Central memory CD4-positive, alpha-beta T cell (primary cell): ENCODE data around the gene SNX11.

Source experiments
- DNase-seq: peaks from one replicate; pipeline ENCODE4 v3.0.0; 2022

The SNX11 gene

GRCh38 chr17:48137656-48138055, 30.1 kb downstream of the SNX11 start:
- no peak for DNase-seq

GRCh38 chr17:48139944-48140343, 32.4 kb downstream of the SNX11 start:
- no peak for DNase-seq

- DNase-seq = no peak
These were observed 36.1 kb downstream of the SNX11 start for GRCh38 chr17:48143629-48144028.

DNA sequence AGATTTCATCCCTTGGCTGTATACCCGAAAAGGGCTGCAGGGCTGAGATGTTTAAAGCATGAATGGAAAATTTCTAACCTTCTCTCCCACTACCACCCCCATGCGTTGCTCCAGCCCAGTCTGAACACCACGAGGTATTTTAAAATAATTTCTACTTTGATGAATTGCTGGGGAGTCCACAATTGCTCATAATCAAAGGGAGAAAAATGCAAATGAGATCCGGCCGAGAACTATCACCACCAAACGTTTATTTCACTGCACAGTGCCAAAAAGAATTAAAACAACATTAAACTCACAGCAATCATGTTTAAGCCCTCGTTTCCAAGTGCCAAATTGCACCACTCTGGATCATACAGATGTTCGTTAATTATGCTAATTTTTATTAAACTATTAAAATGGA, 36.7 kb downstream of the SNX11 start:
- no peak for DNase-seq

- DNase-seq = no peak
These were observed 37.6 kb downstream of the SNX11 start for GRCh38 chr17:48144976-48145798.

DNA sequence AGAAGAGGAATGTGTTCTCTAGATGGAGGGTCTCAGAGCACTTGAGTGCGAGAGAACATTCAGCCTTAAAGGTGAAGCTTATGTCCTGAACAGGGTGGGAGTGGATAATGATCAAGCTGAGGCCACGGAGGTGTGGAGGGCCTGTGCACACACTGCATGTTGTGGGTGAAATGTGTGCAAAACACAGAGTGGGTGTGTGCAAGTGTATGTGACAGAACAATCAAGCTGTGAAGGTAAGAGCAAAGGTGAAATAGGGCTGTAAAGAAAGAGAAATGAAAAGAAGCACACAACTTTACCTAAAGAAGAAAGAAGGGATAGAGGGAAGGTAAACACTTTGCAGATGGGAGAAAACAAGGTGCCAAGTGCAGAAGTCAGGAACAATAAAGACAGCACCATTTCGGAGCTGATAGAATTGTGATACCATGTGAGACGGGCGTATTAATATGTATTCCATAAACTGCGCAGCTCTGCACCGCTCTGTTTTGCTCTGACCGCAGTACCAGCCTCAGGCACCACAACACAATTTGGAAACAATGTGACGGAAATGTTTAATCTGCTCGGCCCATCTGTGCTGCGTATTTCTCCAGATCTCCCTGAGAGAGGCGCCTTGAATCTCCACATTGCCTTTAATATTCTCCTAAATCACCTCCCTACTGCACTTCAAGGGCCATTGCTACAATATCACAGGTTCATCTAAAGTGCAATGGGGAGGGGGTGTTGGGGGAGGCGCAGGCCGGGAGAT, 40.6 kb downstream of the SNX11 start:
- DNase-seq = no peak

DNA sequence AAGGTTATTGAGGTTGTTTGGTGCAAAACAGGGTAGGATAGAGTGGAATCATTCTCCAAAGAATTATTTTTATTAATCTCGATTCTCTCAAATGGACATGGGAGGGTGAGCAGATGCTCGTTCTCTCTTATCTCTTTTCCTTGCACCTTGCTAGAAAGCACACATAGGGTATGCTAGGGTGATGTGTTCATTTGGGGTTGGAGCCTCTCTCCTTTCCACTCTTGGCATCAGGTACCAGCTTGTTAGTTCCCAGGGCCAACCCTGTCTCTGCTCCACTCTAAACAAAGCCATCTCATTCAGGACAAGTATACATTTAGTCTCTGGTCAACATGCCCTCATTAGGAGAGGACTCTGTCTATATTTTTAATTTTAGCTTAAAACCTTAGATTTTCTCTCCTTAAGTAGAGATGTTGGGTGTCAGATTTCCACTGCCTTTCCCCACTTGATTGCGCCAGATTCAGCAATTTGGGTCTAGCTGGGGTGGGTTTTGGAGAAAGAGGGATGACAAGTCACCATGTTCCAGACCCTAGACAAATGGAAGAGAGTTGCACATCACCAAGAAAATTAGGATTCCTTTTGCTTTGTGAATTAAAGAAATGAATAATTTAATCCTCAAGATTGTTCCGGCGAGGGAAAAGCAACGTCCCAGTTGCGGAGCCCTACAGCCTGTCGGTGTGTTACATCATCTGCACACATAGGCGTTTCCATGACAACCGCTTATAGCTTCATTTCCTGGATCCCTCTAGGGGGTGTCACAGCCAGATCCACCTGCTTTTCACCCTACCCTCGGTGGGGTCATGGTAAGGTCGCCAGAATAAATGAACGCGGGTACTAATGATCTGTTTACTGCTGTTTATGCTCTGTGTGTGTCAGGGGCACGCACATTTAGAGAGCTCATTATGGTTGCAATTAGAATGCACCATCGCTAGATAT, 41.6 kb downstream of the SNX11 start:
- no peak for DNase-seq

- DNase-seq = no peak
These were observed 42.4 kb downstream of the SNX11 start for GRCh38 chr17:48149787-48150463.

DNA sequence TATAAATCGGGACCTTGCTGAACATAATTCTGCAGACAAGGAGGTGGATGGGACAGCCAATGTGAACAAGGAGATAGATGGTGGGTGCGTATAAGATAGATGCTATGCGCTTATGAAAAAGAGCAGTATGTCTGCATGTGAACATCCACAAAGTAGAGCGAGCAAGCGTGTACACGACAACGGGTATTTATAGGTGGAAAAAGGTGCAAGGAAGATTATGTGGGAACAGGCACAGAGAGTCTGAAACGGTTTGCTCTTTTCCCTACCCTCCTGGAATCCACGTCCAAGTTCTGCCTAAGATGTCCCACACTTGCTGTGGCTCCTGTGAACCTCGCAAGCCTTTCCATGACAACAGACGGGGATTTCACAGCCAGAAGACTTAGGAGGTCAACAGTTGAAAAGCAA, 43.0 kb downstream of the SNX11 start:
- DNase-seq = no peak

GRCh38 chr17:48151220-48151619, 43.7 kb downstream of the SNX11 start:
- no peak for DNase-seq

DNA sequence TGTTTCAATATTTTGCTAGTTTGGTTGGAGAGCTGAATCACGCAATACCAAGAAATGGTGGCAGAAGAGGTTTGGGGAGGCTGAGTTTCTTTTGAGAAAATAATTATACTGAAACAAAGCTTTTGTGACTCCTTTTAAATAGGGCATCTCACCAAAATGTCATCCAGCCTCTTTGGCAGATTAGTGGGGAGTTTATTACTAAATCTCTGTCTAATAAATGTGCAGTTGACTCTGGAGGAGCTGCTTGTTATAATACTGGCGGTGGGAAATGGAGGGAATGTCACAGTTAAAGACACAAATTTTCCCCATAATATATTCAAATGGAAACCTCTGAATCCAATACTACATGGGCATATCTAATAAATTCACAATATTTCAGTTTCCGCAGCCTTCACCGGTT, 44.7 kb downstream of the SNX11 start:
- DNase-seq = no peak

DNA sequence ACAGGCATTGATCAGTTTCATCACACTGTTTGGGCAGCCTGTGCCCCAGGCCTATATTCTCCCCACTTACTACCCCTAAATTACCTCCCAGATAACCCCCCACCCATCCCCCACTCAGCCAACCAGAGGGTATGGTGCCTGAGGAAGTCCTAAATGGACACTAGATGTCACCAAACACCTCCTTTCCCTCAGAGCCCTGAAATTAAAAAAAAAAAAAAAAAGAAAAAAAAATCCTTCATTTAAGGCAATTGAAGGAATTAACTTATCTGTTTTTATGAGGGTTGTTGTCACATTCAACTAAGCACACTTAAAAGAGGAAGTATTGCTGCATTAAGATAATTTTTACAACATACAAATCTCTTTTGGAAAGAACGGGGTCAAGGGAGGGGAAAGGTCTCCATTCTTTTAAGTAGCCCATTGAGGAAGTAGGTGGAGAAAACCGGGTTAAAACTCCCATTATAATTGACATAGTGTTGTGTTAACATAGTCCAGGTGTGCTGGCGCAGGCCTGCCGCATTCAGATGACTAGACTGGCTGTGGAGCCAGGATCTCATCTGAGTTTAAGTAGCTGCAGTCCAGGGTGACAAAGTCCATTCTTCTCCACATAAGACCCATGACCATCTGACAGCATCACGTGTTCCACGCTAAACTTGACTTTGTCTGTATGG, 46.3 kb downstream of the SNX11 start:
- DNase-seq = no peak

- no peak for DNase-seq
These were observed 48.5 kb downstream of the SNX11 start for GRCh38 chr17:48155889-48156611.

GRCh38 chr17:48159232-48159631, 51.7 kb downstream of the SNX11 start:
- DNase-seq = no peak

DNA sequence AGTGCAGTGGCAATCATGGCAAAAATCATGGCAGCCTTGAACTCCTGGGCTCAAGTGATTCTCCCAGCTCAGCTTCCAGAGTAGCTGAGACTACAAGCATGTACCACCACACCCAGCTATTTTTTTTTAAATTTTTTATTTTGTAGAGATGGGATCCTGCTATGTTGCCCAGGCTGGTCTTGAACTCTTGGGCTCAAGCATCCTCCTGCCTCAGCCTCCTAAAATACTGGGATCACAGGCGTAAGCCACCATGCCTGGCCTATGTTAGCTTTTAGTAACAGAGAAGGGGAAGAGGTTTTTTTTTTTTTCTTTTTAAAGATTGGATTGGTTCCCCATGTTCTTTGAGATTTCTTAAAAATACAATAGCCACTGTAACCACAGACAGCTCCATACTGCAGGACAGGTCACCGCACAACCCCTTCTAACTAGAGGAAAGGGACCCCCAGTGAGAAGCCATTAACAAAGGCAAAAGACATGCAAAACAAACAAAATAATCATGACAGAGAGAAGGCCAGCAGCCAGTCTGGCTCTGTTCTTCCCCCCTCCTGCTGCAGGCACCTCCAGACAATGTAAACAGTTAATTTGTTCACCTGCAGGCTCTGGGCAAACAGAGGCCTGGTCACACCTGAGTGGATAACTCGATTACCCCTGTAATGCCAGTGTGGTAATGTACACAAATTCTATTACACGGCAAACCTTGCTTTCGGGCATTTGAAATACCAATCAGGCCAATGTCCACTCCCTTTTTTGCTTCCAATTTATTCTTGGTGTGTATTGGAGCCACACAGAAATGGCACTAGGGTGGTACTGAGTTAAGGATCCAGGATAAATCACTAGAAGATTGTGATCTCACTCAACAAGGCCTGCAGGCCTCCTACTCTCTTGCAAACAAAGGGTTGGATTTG, 52.9 kb downstream of the SNX11 start:
- DNase-seq = no peak

DNA sequence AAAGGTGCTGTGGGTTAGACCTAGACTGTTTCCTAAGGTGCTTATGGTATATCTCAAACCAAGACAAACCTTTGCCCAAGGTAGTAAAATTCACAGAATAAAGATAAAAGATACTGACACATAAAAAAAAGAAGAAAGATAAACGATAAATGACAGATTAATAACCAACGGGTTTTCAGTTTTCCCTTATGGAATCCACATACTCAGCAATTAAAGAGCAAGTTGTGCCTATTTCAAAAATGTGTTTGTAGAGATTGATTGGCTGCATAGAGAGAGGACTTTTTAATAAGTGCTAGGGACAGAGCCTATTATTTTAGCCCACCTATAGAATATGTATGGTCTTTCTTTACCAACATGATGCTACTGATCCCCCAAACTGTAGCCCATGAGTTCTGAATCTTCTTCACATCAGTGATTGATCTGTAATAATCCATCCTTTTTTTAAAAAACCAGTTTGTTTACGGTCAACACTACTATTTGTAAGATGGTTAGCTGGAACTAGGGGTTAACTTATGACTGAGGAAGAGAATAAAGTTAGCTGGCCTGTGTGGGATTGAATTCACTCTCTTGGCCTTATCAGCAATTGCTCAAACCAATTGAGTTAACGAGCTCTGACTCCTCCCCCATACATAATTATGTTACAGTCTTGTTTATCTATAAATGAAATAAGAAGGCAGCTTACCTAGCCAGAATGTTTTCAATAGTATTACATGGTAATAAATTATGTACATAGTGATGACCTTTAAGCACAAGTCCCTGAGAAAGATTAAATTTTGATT, 53.8 kb downstream of the SNX11 start:
- DNase-seq = no peak

- no peak for DNase-seq
These were observed 54.9 kb downstream of the SNX11 start for GRCh38 chr17:48162306-48162934.

DNA sequence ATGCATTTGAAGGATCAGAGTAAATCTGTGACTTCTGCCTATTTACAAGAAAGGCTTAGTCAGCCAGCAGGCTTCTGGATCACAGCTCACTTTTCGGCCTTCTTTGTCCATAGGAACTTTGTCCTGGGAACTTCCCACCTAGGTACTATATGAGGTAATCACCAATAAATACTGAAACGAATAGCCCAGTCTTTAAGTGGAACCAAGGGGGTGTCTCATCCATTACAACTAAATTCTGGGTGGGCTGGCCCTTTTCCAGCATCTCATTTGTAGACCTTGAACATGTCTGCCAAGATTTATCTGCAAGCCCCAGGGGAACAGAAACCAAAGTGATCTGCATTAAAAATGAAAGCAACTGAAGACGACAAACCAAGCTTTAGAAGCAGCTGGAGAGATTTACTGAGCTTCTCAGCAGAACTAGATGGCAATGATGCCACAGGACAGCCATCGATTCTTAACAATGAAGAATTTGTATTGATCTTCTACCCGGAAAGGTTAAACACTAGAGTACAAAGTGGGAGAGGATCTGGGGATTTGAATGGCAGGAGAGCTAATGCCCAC, 55.5 kb downstream of the SNX11 start:
- DNase-seq = no peak

DNA sequence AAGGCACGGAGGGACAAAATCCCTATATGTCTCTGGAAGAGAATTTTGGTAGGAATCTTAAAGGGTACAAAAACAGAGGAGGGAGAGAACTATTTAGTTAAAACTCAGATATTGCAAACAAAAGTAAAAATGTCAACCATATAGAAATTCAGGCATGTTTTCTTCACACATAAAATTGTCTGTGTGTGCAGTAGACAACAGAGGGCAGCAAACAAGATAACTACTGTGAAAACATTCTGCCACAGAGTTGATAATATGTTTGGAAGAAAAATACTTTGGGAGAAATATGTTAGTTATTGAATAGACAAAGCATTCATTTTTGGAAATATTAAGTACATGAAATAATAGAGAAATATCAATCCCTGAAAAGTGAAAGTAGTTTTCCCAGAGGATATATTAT, 56.2 kb downstream of the SNX11 start:
- no peak for DNase-seq
